T1000 (cell line): Measurements from ENCODE around the gene SMCO1.
"Not testable (repeated sequence)": the region's sequence is repeated elsewhere in the genome, so short reads cannot be mapped to it uniquely, and the experiment has no call there.

Experiments used
- DNase-seq: peaks from one replicate; lab custom pipeline; 2025; ENCODE audit warnings: mixed read lengths; lab: John Stamatoyannopoulos, UW

Gene SMCO1

GRCh38 chr3:196492080-196492479 is 23.1 kb downstream of the SMCO1 start:
- no peak for DNase-seq

DNA sequence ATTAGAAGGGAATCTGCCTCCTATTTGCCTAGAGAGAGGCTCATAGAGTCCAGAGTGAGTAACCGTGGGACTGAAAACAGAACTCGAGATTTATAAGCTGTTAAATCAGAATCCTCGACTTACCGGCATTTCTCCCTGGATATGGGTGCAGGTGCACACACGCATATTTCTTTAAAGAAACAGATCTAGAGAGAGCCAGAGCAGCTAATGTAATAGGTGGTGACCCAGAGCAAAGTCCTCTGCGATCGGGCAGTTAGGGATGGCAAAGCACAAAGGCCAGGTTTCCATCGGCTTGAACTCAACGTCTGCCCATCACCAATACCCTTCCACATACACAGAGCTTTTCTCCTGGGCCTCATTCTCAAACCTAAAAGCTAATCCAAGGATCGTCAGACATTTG is 25.4 kb downstream of the SMCO1 start:
- DNase-seq, result no peak

GRCh38 chr3:196486263-196486662 is 28.9 kb downstream of the SMCO1 start:
- no peak for DNase-seq

GRCh38 chr3:196477678-196478077 is 37.5 kb downstream of the SMCO1 start:
- no peak for DNase-seq

GRCh38 chr3:196472286-196472685 is 42.9 kb downstream of the SMCO1 start:
- no peak for DNase-seq

DNA sequence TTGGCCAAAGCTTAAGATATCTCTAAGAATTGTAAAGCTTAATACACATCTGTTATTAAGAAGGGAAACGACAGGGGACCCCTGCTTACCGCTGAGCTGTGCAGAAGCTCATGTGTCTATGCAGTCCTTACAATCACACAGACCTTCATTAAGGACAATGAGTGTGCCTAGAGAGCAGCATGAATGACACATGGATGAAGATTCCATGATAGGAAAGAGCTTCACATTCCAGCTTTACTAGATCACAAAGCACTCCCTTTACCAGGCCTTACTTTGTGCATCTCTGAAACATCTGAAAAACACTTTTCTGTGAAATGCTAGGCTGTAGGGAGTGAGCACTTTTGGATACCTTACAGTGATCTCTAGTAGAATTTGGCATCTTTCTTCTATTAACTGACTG is 43.6 kb downstream of the SMCO1 start:
- no peak for DNase-seq

DNA sequence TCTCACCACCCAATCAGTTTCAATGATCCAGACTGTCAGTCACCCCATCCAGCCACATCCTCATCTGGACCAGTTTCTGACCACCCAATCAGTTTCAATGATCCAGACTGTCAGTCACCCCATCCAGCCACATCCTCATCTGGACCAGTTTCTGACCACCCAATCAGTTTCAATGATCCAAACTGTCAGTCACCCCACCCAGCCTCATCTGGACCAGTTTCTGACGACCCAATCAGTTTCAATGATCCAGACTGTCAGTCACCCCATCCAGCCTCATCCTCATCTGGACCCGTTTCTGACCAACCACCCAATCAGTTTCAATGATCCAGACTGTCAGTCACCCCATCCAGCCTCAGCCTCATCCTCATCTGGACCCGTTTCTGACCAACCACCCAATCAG is 45.0 kb downstream of the SMCO1 start:
- not testable (repeated sequence) for DNase-seq

DNA sequence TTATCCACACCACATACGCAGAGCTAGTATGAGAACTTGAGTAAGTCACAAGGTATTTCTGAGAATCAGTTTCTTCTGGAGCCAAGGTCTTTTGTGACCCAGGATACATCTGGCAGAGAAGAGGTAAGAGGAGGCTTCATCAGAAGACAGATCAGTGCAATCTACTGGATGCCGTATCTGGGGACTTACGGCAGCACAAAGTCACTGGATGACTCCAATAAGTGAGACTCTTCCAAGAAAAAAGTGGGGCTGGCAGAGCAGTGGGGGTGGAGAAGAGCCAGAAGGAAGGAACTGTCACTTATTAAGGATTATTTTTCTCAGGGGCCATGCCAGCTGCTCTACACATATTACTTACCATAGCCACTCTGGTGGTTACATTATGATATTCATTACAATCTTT is 51.3 kb downstream of the SMCO1 start:
- no peak for DNase-seq

DNA sequence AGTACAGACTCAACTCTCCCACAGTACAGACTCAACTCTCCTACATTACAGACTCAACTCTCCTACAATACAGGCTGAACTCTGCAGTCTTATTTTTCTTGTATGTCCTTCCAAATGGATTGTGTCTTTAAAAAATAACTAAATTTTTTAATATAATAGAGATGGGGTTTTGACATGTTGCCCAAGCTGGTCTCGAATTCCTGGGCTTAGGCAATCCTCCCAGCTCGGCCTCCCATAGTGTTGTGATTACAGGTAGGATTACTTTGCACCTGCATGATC is 51.7 kb downstream of the SMCO1 start:
- no peak for DNase-seq

GRCh38 chr3:196462680-196463477 is 52.3 kb downstream of the SMCO1 start:
- not testable (repeated sequence) for DNase-seq

DNA sequence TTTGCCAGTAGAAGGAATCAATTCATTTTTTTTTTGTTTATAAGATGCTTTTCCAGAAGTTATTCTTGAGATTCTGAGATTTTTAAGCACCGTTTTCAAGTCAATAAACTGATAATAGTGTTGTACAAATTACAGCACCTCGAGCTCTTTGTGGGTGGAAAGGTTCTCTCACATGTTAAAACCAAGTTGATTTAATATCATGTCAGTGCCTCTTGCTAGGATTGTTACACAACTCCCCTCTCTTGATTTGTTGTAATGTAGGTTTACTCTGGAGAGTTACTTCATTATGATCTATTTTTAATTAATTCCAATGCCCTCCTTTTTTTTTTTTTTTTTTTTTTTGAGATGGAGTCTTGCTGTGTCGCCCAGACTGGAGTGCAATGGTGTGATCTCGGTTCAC is 57.1 kb downstream of the SMCO1 start:
- DNase-seq, result no peak

DNA sequence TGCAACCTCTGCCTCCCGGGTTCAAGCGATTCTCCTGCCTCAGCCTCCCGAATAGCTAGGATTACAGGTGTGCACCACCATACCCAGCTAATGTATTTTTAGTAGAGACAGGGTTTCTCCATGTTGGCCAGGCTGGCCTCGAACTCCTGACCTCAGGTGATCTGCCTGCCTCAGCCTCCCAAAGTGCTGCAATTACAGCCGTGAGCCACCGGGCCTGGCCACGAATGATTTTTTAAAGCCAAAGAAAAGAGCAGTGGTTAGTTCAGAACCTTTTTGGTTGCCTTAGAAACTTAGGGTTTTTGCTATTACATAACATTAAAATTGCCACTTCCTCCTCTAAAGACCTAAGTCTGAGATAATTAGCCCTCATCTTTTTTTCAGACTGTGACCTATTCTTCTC is 57.7 kb downstream of the SMCO1 start:
- DNase-seq, result not testable (repeated sequence)
